GM13976 (cell line): ENCODE measurements around the gene ARMC9.

ENCODE experiments used
- DNase-seq: peaks from one replicate; pipeline ENCODE4 v3.0.0; 2012; ENCODE audit warnings: low spot score
- CTCF ChIP-seq: IDR thresholded peaks from 2 replicates; pipeline ENCODE4 v1.5.1; 2012; ENCODE audit warnings: borderline replicate concordance, mild to moderate bottlenecking; ENCODE audit not compliant: insufficient read depth; ENCODE audit errors: extremely low read depth, missing control alignments, control extremely low read depth
- in situ Hi-C: fragments of 300-500 bp; cut with MboI; formaldehyde crosslinking; loops from one replicate; pipeline ENCODE4 v1.12.0; 2022; ENCODE audit warnings: low sequenced_read_pairs, mixed read lengths, inconsistent platforms; ENCODE audit not compliant: unreplicated experiment

Gene ARMC9

GRCh38 chr2:231305221-231305620, 106.8 kb downstream of the ARMC9 start:
- in situ Hi-C loops = no loop called here
- no peak for TF ChIP-seq CTCF

GRCh38 chr2:231306791-231307393, 108.5 kb downstream of the ARMC9 start:
- in situ Hi-C loops = no loop called here
- no peak for DNase-seq
- no peak for TF ChIP-seq CTCF

More at GRCh38 chr2:231305221-231305620, 106.8 kb downstream of the ARMC9 start:
- DNase-seq = no peak

- DNase-seq = no peak
- in situ Hi-C loops = no loop called here
- TF ChIP-seq CTCF = no peak
These were observed 109.8 kb downstream of the ARMC9 start for GRCh38 chr2:231308219-231308618.

- no peak for DNase-seq
- in situ Hi-C loops = no loop called here
- no peak for TF ChIP-seq CTCF
These were observed 110.4 kb downstream of the ARMC9 start for GRCh38 chr2:231308631-231309428.

GRCh38 chr2:231312066-231312465, 113.6 kb downstream of the ARMC9 start:
- no peak for DNase-seq
- in situ Hi-C loops = no loop called here
- no peak for TF ChIP-seq CTCF

- in situ Hi-C loops = no loop called here
- DNase-seq = peak; percentile 57
- no peak for TF ChIP-seq CTCF
These were observed 117.5 kb downstream of the ARMC9 start for GRCh38 chr2:231315896-231316295.
